ENCODE results near the gene METTL15.

GRCh38 chr11:28350216-28350615 is 242.0 kb downstream of the METTL15 start:
- TF ChIP-seq CTCF (IDR thresholded peaks at IDR 0.05): no peak
- no peak for TF ChIP-seq POLR2A (IDR thresholded peaks at IDR 0.05)

Measured in heart left ventricle (tissue), 13 donors.